H1 (cell line): Measurements from ENCODE around the gene TECR. TPM values are rescaled to one million over a fixed set of nuclear protein-coding genes. Genes with fewer than 3 reads are reported as not detected.

Experiments
- CTCF ChIP-seq, 3 experiments: IDR thresholded peaks; 1 replicate in 2 of 3; 2 replicates in 1 of 3; pipeline versions ENCODE4 v1.5.1 to v1.6.1; 2011; ENCODE audit warnings: low read length in 3 of 3, mild to moderate bottlenecking in 3 of 3, inconsistent platforms in 2 of 3, low read depth in 1 of 3, moderate library complexity in 1 of 3; ENCODE audit not compliant: insufficient read depth in 1 of 3; ENCODE audit errors: control extremely low read depth in 1 of 3
- JUN ChIP-seq: IDR thresholded peaks from 2 replicates; pipeline ENCODE4 v1.6.1; 2011; ENCODE audit warnings: low read depth, mild to moderate bottlenecking, improper control_type of control experiment, low read length
- RAD21 ChIP-seq, 2 experiments: IDR thresholded peaks in 1 of 2; conservative IDR thresholded peaks in 1 of 2; 2 replicates each; pipeline ENCODE4 v1.6.1; 2011; ENCODE audit warnings: low read depth in 2 of 2, low read length in 2 of 2, improper control_type of control experiment in 1 of 2, inconsistent platforms in 1 of 2, mild to moderate bottlenecking in 1 of 2, moderate library complexity in 1 of 2
- RNF2 ChIP-seq: fragments of 200-900, 300-1000 bp; sonication (generic); IDR thresholded peaks from 2 replicates; pipeline ENCODE4 v1.7.1; 2016; ENCODE audit warnings: borderline replicate concordance, low read depth, mild to moderate bottlenecking, antibody characterized with exemption, low read length; ENCODE audit not compliant: poor library complexity, severe bottlenecking; ENCODE audit errors: missing control alignments
- SAP30 ChIP-seq: fragments of 300-600 bp; sonication (generic); IDR thresholded peaks from 2 replicates; pipeline ENCODE4 v1.7.1; 2012; ENCODE audit warnings: low read length, moderate library complexity, mild to moderate bottlenecking, inconsistent platforms; ENCODE audit not compliant: insufficient read depth, insufficient replicate concordance
- SIX5 ChIP-seq: IDR thresholded peaks from 2 replicates; pipeline ENCODE4 v1.6.1; 2011; ENCODE audit warnings: mild to moderate bottlenecking, low read depth, low read length
- TBP ChIP-seq: IDR thresholded peaks from 2 replicates; pipeline ENCODE4 v1.6.1; 2011; ENCODE audit warnings: low read depth, low read length, improper control_type of control experiment
- polyA plus RNA-seq, 7 experiments: library from polyadenylated mRNA; depleted of rRNA in 3 of 7; stranded (reverse) in 5 of 7; unstranded in 2 of 7; fragments of >200 nt in 5 of 7; fragments of 200-250 nt in 2 of 7; gene quantifications; 1 replicate in 5 of 7; 2 replicates in 1 of 7; 4 replicates in 1 of 7; pipeline versions ENCODE4 v1.2.1 to v1.2.3, GENCODE V29; 2011 to 2013; ENCODE audit warnings: missing spikeins in 2 of 7, mixed read lengths in 2 of 7
- total RNA-seq: library from RNA; stranded (reverse); fragmentation: NEBNext Ultra II Directional; extraction: Animal tissue kit (Norgen Biotek cat#: 25700); gene quantifications from 2 replicates; pipeline ENCODE4 v1.2.1, GENCODE V29; 2021

TECR gene
- total and polyA plus RNA-seq, 2 of the 8 experiments (the other 6 are each of a cell fraction or from before 2014, with no cell fraction given) = 172 to 405 TPM

GRCh38 chr19:14577264-14577663 lies 47.9 kb downstream of the TECR start (continued):
- TF ChIP-seq CTCF (IDR thresholded peaks at IDR 0.05; ENCODE audit: control extremely low read depth in 1 of 3, insufficient read depth in 1 of 3, low read depth in 1 of 3, low read length in 3 of 3) = no peak
- TF ChIP-seq TBP = no peak
- TF ChIP-seq RAD21 (IDR thresholded peaks at IDR 0.05 in 1 of 2, conservative IDR thresholded peaks at IDR 0.05 in 1 of 2; ENCODE audit: low read depth in 2 of 2, low read length in 2 of 2) = no peak
- TF ChIP-seq SAP30 = no peak
- TF ChIP-seq RNF2 = no peak
- no peak for TF ChIP-seq JUN
- no peak for TF ChIP-seq SIX5
